Urinary bladder (tissue), 4 donors: ENCODE results near the gene OAS1. TPM values are rescaled to one million over a fixed set of nuclear protein-coding genes. Genes with fewer than 3 reads are reported as not detected.

Source experiments
- DNase-seq: peaks from one replicate; pipeline ENCODE4 v3.0.0-alpha.2; 2015; ENCODE audit errors: extremely low spot score
- H3K27ac ChIP-seq: one replicate; pipeline ENCODE4 v1.5.1; 2013; ENCODE audit warnings: low read depth, mild to moderate bottlenecking, moderate library complexity
- H3K36me3 ChIP-seq: one replicate; pipeline ENCODE4 v1.6.1; 2013; ENCODE audit warnings: mild to moderate bottlenecking, moderate library complexity; ENCODE audit not compliant: insufficient read depth
- H3K4me1 ChIP-seq: one replicate; pipeline ENCODE4 v1.6.1; 2013; ENCODE audit warnings: mild to moderate bottlenecking, moderate library complexity; ENCODE audit not compliant: insufficient read depth
- H3K4me3 ChIP-seq: one replicate; pipeline ENCODE4 v1.5.1; 2013; ENCODE audit warnings: low read depth, low read length
- WGBS: extraction: QIAGEN DNeasy Blood & Tissue Kit; methylation state at CpG from one replicate; pipeline ENCODE4 v1.1.7; 2013; 5-methylcytosine and 5-hydroxymethylcytosine counted together
- polyA plus RNA-seq: library from polyadenylated mRNA; stranded (reverse); fragments of 200-250 nt; gene quantifications from one replicate; pipeline ENCODE4 v1.2.3, GENCODE V29; 2013
- total RNA-seq: library from RNA; depleted of rRNA; stranded (reverse); fragments of >200 nt; gene quantifications from one replicate; pipeline ENCODE4 v1.2.3, GENCODE V29; 2014
- donor health status: healthy with polysubstance abuse.
- donor health status: healthy.

OAS1 gene
- total RNA-seq (28.9 TPM), polyA plus RNA-seq (20.8 TPM)

DNA sequence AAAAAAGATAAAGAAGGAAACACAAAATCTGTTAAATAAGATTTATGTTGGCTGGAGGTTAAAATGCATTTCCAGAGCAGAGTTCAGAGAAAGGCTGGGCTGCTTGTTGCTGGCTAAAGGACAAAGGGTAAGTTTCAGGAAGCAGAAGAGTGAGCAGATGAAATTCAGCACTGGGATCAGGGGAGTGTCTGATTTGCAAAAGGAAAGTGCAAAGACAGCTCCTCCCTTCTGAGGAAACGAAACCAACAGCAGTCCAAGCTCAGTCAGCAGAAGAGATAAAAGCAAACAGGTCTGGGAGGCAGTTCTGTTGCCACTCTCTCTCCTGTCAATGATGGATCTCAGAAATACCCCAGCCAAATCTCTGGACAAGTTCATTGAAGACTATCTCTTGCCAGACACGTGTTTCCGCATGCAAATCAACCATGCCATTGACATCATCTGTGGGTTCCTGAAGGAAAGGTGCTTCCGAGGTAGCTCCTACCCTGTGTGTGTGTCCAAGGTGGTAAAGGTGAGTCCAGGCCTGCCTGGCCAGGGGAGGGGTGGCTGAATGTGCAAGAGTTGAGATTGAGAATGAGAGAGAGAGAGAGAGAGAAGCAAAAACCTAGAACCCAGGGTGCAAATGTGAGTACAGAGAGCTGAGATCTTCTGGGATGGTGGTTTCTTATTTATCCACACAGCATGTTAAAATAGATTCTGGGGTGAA is at the start of gene OAS1:
Gene OAS1, plus strand, starts transcription at position 251 of the 703 bp plus-strand sequence. Its CDS starts 78 bp downstream, at position 329.
- H3K4me1 ChIP-seq: peaks cover 4% of the 10 kb centered on the region
- peaks cover 2% of the 10 kb centered on the region for H3K36me3 ChIP-seq
- peak within 1 kb of the TSS; percentile 50 for H3K4me3 ChIP-seq
- H3K27ac ChIP-seq: peak within 1 kb of the TSS; percentile 65
- peak; percentile 42 for DNase-seq
- WGBS: 22% methylated on average over 4 of the region's 4 CpGs

DNA sequence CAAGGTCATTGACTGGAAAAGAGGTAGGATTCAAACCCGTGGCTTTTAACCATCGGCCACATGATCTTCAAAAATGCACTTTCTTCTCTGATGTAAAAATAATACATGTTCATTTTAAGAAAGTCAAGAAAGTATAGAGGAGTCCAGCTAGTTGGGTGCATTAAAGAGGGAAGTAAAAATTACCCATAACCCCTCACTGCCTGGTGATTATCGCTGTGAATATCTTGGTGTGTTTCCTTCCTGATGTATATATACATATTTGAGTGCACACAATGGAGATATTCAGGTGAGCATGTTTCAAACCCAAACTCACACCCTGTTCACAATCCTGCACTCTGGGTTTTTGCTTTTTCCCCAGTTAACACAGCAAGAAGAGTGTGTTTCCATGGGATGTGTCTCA is 47.5 kb upstream of the OAS1 start:
- WGBS: 73% methylated on average over 3 of the region's 3 CpGs
- H3K36me3 ChIP-seq: no peaks in the 10 kb centered on the region
- no peaks in the 10 kb centered on the region for H3K4me1 ChIP-seq
- no peak for DNase-seq
- no peak overlapping the region for H3K27ac ChIP-seq
- H3K4me3 ChIP-seq: no peak overlapping the region

DNA sequence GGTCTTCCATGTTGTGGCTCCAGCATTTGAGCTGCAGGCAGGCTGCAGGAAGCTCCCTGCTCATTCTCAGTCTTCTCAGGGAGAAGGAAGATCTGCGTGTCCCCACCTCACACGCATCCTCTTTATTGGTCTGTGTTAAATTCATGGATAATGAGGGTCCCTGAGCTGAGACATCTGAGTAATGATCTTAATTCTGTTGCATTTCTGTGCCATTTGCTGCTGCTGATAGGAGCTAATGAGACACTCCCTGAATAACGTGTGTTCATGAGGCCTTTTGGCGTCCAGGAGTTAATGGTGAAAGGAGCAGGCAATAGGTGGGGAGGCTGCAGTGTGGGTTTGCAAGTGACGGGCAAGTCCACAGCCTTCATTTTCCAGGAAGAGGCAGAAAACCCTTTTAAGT is 46.6 kb upstream of the OAS1 start:
- Histone ChIP-seq H3K4me3 (no peak overlapping the region), H3K36me3 (no peaks in the 10 kb centered on the region), H3K4me1 (no peaks in the 10 kb centered on the region), H3K27ac (no peak overlapping the region)
- DNase-seq: no peak
- WGBS: 50% methylated on average over 5 of the region's 5 CpGs

DNA sequence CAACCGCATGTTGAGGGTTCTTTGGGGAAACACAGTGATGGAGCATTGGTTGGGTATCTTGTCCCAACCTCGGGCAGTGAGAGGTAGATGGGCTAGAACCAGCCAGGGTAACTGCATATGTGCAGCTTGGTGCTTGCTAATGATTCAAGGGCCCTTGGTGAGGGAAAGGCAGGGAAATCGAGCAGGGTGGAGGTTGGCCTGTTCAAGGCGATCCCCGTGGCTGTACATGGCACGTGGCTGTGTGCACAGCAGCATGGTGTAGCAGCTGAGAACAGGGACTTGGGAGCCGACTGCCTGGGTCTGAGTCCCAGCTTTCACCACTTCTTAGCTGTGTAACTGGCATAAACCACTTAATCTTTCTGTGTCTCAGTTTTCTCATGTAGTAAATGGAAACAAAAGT is 45.5 kb upstream of the OAS1 start:
- Histone ChIP-seq H3K27ac (no peak overlapping the region), H3K36me3 (no peaks in the 10 kb centered on the region), H3K4me1 (no peaks in the 10 kb centered on the region), H3K4me3 (no peak overlapping the region)
- 84% methylated on average over 7 of the region's 7 CpGs for WGBS
- no peak for DNase-seq

DNA sequence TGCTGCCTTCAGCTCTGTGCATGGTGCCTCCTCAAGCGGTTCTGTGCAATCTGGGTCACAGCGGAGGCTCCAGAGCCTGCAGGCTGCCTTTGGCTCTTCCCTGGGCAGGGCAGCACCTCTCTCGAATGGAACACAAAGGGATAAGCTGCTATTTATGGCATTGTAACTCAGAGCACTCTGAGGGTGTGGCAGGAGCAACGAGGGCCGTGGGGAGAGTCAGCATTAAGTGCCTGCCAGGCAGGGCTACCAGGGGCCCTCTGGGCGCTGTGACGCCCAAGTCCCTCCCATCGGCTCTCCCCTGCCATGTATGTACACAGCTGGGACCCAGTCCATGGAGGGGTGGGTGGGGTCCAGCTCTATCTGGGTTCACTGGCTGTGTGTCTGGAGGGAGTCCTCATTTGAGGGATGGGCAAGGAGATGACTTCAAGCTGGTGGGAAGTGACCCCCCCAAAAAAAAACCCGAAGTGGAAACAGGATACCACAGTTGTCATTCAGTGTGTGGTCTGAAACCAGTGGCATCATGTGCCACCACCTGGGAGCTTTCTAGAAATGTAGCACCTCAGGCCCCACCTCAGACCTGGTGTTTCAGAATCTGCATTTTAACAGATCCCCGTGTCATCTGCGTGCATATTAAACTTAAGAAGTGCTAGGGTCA is 44.0 kb upstream of the OAS1 start:
- no peak for DNase-seq
- Histone ChIP-seq H3K4me3 (no peak overlapping the region), H3K36me3 (no peaks in the 10 kb centered on the region), H3K4me1 (no peaks in the 10 kb centered on the region), H3K27ac (no peak overlapping the region)
- 63% methylated on average over 11 of the region's 11 CpGs for WGBS

DNA sequence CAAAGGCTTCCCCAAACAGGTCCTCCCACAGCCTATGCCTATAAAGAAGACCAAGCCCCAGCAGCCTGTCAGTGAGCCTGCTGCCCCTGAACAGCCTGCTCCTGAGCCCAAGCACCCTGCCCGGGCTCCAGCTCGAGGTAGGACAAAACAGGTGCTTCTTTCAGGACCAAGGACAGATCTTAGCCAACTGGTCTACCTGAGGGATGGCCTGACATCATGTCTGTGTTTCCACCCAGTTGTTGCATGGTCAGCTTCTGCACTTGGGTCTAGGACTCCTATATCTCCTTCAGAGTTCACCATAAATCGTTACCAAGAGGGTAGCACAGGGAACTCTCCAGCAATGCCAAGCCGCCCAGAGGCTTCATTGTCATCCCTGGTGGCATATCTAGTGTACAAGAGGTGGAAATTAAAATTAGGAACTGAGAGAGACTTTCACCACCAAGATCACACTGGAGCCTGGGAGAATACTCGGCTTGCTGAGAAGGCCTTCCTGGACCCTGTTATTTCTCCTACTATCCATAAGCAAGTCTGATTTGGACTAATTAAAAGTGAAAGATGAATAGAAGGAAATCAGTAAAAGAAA is 38.2 kb upstream of the OAS1 start:
- no peaks in the 10 kb centered on the region for H3K36me3 ChIP-seq
- 59% methylated on average over 5 of the region's 5 CpGs for WGBS
- no peak overlapping the region for H3K27ac ChIP-seq
- no peak for DNase-seq
- H3K4me3 ChIP-seq: no peak overlapping the region
- H3K4me1 ChIP-seq: no peaks in the 10 kb centered on the region

DNA sequence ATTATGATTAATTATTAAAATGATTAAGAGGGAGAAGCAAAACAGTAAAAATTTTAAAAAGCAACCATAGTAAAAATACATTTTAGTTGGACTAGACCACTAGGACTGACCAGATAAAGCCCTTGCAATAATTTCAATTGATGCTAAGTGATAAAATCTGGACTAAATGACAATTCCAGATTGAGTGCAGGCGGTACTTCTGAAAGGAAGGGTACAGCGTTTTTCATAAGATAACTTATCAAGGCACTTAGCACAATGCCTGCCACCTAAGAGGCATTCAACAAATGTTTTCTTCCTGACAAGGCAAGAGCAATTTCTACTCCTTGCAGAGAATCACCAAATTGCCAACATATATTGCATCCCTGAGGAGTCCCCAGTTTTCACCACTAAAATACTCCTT is 37.7 kb upstream of the OAS1 start:
- no peak overlapping the region for H3K4me3 ChIP-seq
- H3K36me3 ChIP-seq: no peaks in the 10 kb centered on the region
- no peaks in the 10 kb centered on the region for H3K4me1 ChIP-seq
- DNase-seq: no peak
- WGBS: 81% methylated on average over 2 of the region's 2 CpGs
- H3K27ac ChIP-seq: no peak overlapping the region

DNA sequence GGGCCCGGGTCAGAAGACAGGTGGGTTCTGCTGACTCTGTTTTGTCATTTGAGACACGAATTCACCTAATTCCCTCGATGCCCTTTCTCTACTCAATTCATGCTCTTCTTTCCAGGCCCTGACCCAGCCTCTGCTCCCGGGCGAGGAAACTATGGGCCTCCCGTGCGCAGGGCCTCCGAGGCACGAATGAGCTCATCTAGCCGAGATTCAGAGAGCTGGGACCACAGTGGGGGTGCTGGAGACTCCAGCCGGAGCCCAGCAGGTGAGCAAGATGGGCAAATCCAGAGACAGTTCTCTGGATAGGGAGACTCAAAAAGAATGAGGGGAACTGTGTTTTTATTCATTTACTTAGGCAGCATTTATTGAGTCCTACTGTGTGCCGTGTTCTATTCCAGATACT is 37.0 kb upstream of the OAS1 start:
- WGBS: 78% methylated on average over 12 of the region's 12 CpGs

DNA sequence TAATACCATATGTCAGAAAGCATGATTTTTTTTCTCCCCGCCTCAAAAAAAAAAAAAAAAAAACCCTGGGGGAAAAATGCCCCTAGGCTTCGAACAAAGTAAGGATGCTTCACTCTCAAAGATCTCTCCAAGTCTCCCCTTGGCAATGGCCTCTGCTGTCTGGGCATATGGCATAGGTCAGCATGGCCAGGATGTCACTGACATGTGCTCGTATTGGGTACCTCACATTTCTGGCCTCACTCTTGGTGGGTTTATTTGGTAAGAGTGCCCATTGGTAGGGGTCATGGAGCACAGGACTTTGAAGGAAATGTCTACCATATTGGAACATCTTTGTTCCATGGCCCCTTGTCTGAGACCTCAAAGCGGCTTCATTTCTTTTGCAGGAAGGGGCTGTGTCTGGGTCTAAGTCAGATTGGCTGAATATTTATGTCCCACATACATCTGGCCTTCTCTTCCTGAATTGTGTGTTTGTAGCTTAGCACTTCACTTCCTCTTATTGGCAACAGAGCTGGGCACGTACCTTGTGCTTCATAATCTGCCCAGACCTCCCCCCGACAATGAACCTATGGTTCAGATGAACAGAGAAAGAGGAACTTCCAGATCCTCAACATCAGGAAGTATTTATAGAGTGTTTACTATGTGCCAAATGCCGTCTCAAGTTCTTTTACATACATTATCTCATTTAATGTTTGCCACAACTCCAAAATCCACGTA is 36.3 kb upstream of the OAS1 start:
- Histone ChIP-seq H3K36me3 (no peaks in the 10 kb centered on the region), H3K27ac (no peak overlapping the region), H3K4me3 (no peak overlapping the region), H3K4me1 (no peaks in the 10 kb centered on the region)
- no peak for DNase-seq
- WGBS: 52% methylated on average over 8 of the region's 8 CpGs

More for the DNA sequence above, 37.0 kb upstream of the OAS1 start:
- no peak for DNase-seq
- no peak overlapping the region for H3K27ac ChIP-seq
- H3K4me3 ChIP-seq: no peak overlapping the region
- no peaks in the 10 kb centered on the region for H3K36me3 ChIP-seq
- no peaks in the 10 kb centered on the region for H3K4me1 ChIP-seq

DNA sequence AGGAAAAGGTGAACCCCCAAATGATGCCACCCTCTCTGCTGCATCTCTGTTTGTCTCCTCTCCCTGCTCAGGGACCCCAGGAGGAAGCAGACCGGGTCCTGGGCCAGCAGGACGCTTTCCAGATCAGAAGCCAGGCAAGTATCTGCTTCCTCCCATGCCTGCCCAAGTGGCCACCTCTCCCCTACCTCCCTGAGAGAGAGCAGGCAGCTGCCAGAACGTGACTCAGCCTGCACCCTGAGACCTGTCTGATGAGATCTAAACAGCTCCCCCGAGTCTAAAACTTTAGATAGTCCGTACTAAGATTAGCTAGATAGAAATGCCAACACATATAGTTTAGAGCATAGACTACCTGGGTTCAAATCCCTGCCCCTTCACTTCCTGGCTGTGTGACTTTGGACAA is 31.2 kb upstream of the OAS1 start:
- no peaks in the 10 kb centered on the region for H3K4me1 ChIP-seq
- no peak overlapping the region for H3K4me3 ChIP-seq
- no peak overlapping the region for H3K27ac ChIP-seq
- DNase-seq: no peak
- H3K36me3 ChIP-seq: no peaks in the 10 kb centered on the region
- WGBS: 38% methylated on average over 5 of the region's 5 CpGs

DNA sequence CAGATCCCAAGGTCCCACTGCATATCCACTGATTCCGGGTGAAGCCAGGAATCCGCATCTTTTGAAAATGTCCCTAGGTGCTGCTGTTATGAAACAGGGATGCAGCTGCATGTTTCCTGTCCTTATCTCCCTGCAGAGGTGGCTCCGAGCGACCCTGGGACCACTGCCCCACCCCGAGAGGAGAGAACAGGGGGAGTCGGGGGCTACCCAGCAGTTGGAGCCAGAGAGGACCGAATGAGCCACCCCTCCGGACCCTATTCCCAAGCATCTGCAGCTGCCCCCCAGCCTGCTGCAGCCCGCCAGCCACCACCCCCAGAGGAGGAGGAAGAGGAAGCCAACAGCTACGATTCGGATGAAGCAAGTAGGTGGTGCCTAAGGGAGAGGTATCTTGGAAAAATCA is 30.3 kb upstream of the OAS1 start:
- no peaks in the 10 kb centered on the region for H3K36me3 ChIP-seq
- DNase-seq: no peak
- WGBS: 46% methylated on average over 11 of the region's 11 CpGs

DNA sequence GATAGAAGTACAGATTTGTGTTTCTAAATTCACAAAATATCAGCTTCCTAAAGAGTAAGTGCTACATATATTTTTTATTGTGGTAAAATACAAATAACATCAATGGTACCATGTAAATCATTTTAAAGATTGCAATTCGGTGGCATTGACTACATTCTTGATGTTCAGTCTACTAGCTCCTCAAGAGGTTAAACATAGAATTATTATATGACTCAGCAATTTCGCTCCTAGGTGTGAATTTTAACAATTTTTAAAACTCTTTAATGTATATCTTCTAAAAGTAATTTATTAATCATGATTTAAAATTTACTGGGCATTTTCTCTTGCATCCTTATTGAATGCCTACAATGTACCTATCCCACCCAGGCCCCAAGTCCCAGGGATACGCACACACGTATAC is 29.8 kb upstream of the OAS1 start:
- no peak overlapping the region for H3K27ac ChIP-seq
- 72% methylated on average over 4 of the region's 4 CpGs for WGBS
- H3K4me1 ChIP-seq: no peaks in the 10 kb centered on the region
- H3K4me3 ChIP-seq: no peak overlapping the region
- DNase-seq: no peak
- no peaks in the 10 kb centered on the region for H3K36me3 ChIP-seq

More for the DNA sequence above, 30.3 kb upstream of the OAS1 start:
- Histone ChIP-seq H3K27ac (no peak overlapping the region), H3K4me3 (no peak overlapping the region), H3K4me1 (no peaks in the 10 kb centered on the region)

DNA sequence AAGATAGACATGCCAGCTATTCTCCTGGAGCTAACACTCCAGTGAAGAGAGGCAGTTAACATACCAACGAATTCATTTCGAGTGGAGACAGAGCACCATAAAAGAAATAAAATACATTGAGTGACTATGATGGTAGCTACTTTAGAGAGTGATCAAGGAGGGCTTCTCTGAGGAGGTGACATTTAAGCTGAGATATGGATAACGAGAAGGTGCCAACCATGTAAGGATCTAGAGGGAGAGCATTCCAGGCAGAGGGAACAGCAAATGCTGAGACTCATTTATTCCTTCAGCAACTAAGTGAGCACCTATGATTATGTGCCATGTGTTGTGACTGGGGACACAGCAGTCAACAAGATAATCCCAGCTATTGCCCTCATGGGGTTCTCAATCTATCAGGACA is 28.3 kb upstream of the OAS1 start:
- Histone ChIP-seq H3K4me3 (no peak overlapping the region), H3K27ac (no peak overlapping the region), H3K4me1 (no peaks in the 10 kb centered on the region), H3K36me3 (no peaks in the 10 kb centered on the region)
- WGBS: 78% methylated on average over 3 of the region's 3 CpGs
- DNase-seq: no peak
